Endothelial cell of umbilical vein (primary cell): ENCODE results near the gene EXD1.
"Not testable (repeated sequence)": the region's sequence is repeated elsewhere in the genome, so short reads cannot be mapped to it uniquely, and the experiment has no call there.

Experiments
- POLR2A ChIP-seq: IDR thresholded peaks from 2 replicates; pipeline ENCODE4 v1.6.1; 2012; ENCODE audit warnings: low read depth, mild to moderate bottlenecking, control low read depth, low read length
- TF ChIP-seq, protein P1 (sequence below), 2 donors: IDR thresholded peaks; 1 replicate in 1 of 2; 2 replicates in 1 of 2; pipeline ENCODE4 v1.5.1; 2011; ENCODE audit warnings: low read length in 2 of 2, mild to moderate bottlenecking in 2 of 2, moderate library complexity in 2 of 2, control low read depth in 1 of 2, inconsistent platforms in 1 of 2, low read depth in 1 of 2; ENCODE audit not compliant: insufficient read depth in 1 of 2; ENCODE audit errors: extremely low read depth in 1 of 2

DNA sequence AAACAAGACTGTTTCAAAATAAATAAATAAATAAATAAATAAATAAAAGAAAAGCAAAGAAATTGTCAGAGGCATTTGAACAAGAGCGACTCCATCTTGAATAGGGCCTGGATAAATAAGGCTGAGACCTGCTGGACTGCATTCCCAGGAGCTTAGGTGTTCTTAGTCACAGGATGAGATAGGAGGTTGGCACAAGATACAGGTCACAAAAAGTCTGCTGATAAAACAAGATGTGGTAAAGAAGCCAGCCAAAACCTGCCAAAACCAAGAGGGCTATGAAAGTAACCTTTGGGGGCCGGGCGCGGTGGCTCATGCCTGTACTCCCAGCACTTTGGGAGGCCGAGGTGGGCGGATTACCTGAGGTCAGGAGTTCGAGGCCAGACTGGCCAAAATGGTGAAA is 91.4 kb downstream of the EXD1 start:
- TF ChIP-seq, protein P1, sequence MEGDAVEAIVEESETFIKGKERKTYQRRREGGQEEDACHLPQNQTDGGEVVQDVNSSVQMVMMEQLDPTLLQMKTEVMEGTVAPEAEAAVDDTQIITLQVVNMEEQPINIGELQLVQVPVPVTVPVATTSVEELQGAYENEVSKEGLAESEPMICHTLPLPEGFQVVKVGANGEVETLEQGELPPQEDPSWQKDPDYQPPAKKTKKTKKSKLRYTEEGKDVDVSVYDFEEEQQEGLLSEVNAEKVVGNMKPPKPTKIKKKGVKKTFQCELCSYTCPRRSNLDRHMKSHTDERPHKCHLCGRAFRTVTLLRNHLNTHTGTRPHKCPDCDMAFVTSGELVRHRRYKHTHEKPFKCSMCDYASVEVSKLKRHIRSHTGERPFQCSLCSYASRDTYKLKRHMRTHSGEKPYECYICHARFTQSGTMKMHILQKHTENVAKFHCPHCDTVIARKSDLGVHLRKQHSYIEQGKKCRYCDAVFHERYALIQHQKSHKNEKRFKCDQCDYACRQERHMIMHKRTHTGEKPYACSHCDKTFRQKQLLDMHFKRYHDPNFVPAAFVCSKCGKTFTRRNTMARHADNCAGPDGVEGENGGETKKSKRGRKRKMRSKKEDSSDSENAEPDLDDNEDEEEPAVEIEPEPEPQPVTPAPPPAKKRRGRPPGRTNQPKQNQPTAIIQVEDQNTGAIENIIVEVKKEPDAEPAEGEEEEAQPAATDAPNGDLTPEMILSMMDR (IDR thresholded peaks at IDR 0.05; ENCODE audit: extremely low read depth in 1 of 2, insufficient read depth in 1 of 2, low read depth in 1 of 2, low read length in 2 of 2) = not testable (repeated sequence)
- not testable (repeated sequence) for TF ChIP-seq POLR2A
